PFSK-1 (cell line): ENCODE data around the gene DCC.

Experiments used
- REST ChIP-seq, 2 experiments: IDR thresholded peaks; 2 replicates each; pipeline versions ENCODE4 v1.6.1 to v1.8.0; 2011 to 2012; ENCODE audit warnings: low read depth in 2 of 2, low read length in 2 of 2, control low read depth in 1 of 2, inconsistent platforms in 1 of 2, mild to moderate bottlenecking in 1 of 2, moderate library complexity in 1 of 2; ENCODE audit not compliant: insufficient read depth in 1 of 2
- SIN3A ChIP-seq: IDR thresholded peaks from 2 replicates; pipeline ENCODE4 v1.6.1; 2012; ENCODE audit warnings: mild to moderate bottlenecking, low read length, moderate library complexity, borderline replicate concordance; ENCODE audit not compliant: insufficient read depth
- TAF1 ChIP-seq: IDR thresholded peaks from 2 replicates; pipeline ENCODE4 v1.6.1; 2012; ENCODE audit warnings: low read length, control low read depth, borderline replicate concordance; ENCODE audit not compliant: insufficient read depth

GRCh38 chr18:52426462-52426861 is 86.5 kb downstream of the DCC start:
- TF ChIP-seq TAF1 (no peak), REST (IDR thresholded peaks at IDR 0.05; ENCODE audit: insufficient read depth in 1 of 2, low read depth in 2 of 2, low read length in 2 of 2) (no peak), SIN3A (no peak)
